K562 (cell line): ENCODE results near the gene ALDH18A1. TPM values are rescaled to one million over a fixed set of nuclear protein-coding genes. Genes with fewer than 3 reads are reported as not detected.

ENCODE experiments used
- CBFA2T3 ChIP-seq: fragments of 450-650 bp; IDR thresholded peaks from 2 replicates; pipeline ENCODE4 v1.6.1; 2017
- FOXA1 ChIP-seq: fragments of 450-650 bp; IDR thresholded peaks from 2 replicates; pipeline ENCODE4 v1.6.1; 2016; ENCODE audit warnings: mild to moderate bottlenecking, borderline replicate concordance
- GTF2E2 ChIP-seq: fragments of 200-800 bp; sonication (Bioruptor generic); IDR thresholded peaks from 2 replicates; pipeline ENCODE4 v1.6.1; 2016; ENCODE audit warnings: missing genetic modification characterization, missing compliant biosample characterization
- LCOR ChIP-seq: sonication (generic); formaldehyde crosslinking; IDR thresholded peaks from 2 replicates; pipeline ENCODE4 v1.8.0; 2022; ENCODE audit warnings: mild to moderate bottlenecking, missing genetic modification reagents
- MTA3 ChIP-seq: fragments of 450-650 bp; formaldehyde crosslinking; IDR thresholded peaks from 2 replicates; pipeline ENCODE4 v1.6.1; 2017; ENCODE audit warnings: mild to moderate bottlenecking, borderline replicate concordance
- NCOA1 ChIP-seq: fragments of 450-650 bp; IDR thresholded peaks from 2 replicates; pipeline ENCODE4 v1.6.1; 2016; ENCODE audit warnings: low read depth
- RCOR1 ChIP-seq, 2 experiments: IDR thresholded peaks; 2 replicates each; pipeline ENCODE4 v1.6.1; 2012; ENCODE audit warnings: low read depth in 2 of 2, low read length in 2 of 2, borderline replicate concordance in 1 of 2, improper control_type of control experiment in 1 of 2
- SMC3 ChIP-seq: conservative IDR thresholded peaks from 2 replicates; pipeline ENCODE4 v1.6.1; 2011; ENCODE audit warnings: low read depth, low read length, improper control_type of control experiment; ENCODE audit not compliant: insufficient read depth
- TCF3 ChIP-seq: sonication (generic); formaldehyde crosslinking; IDR thresholded peaks from 2 replicates; pipeline ENCODE4 v1.4.0; 2020; ENCODE audit warnings: mild to moderate bottlenecking, missing genetic modification reagents
- TSC22D4 ChIP-seq: fragments of 450-650 bp; IDR thresholded peaks from 2 replicates; pipeline ENCODE4 v1.6.1; 2016; ENCODE audit warnings: missing genetic modification characterization, missing biosample characterization, control low read depth
- ZNF75A ChIP-seq: fragments of 450-650 bp; formaldehyde crosslinking; IDR thresholded peaks from 2 replicates; pipeline ENCODE4 v1.4.0; 2020; ENCODE audit warnings: mild to moderate bottlenecking
- polyA plus RNA-seq, 8 experiments: library from polyadenylated mRNA; depleted of rRNA in 4 of 8; stranded (reverse) in 5 of 8; unstranded in 3 of 8; fragments of >200 nt; fragmentation: Nextera tagmentation in 2 of 8; fragmentation: Illumina TruSeq in 1 of 8; extraction: Ambion mirVana in 2 of 8; extraction: Trizol in 1 of 8; gene quantifications; 2 replicates each; pipeline versions ENCODE4 v1.2.1 to v1.2.3, GENCODE V29; 2011 to 2014; ENCODE audit warnings: inconsistent platforms in 1 of 8, missing spikeins in 1 of 8
- total RNA-seq, 7 experiments: library from RNA; depleted of rRNA in 6 of 7; stranded (reverse); fragments of >200 nt in 6 of 7; fragmentation: Illumina TruSeq in 2 of 7; extraction: Trizol in 2 of 7; gene quantifications; 2 replicates each; pipeline versions ENCODE4 v1.2.1 to v1.2.3, GENCODE V29; 2011 to 2021; ENCODE audit warnings: low replicate concordance in 1 of 7
- TF ChIP-seq, protein P1 (sequence below): sonication (generic); formaldehyde crosslinking; IDR thresholded peaks from 2 replicates; pipeline ENCODE4 v1.4.0; 2020; ENCODE audit warnings: mild to moderate bottlenecking, missing genetic modification reagents
- TF ChIP-seq, protein P2 (sequence below): fragments of 450-650 bp; formaldehyde crosslinking; IDR thresholded peaks from 2 replicates; pipeline ENCODE4 v1.4.0; 2020; ENCODE audit warnings: mild to moderate bottlenecking
- TF ChIP-seq, protein P3 (sequence below): IDR thresholded peaks from 2 replicates; pipeline ENCODE4 v1.6.1; 2011; ENCODE audit not compliant: insufficient read length; ENCODE audit errors: extremely low read depth
- TF ChIP-seq, protein P4 (sequence below): fragments of 450-650 bp; IDR thresholded peaks from 2 replicates; pipeline ENCODE4 v1.6.1; 2016; ENCODE audit warnings: mild to moderate bottlenecking
- TF ChIP-seq, protein P5 (sequence below): IDR thresholded peaks from 3 replicates; pipeline ENCODE4 v1.6.1; 2011; ENCODE audit warnings: borderline replicate concordance, mild to moderate bottlenecking, moderate library complexity; ENCODE audit not compliant: insufficient read length; ENCODE audit errors: extremely low read depth

ALDH18A1 gene
- total and polyA plus RNA-seq, 9 of the 15 experiments (the other 6 are each of a cell fraction or from before 2014, with no cell fraction given), result 12.0 to 83.3 (median 43.8) TPM

DNA sequence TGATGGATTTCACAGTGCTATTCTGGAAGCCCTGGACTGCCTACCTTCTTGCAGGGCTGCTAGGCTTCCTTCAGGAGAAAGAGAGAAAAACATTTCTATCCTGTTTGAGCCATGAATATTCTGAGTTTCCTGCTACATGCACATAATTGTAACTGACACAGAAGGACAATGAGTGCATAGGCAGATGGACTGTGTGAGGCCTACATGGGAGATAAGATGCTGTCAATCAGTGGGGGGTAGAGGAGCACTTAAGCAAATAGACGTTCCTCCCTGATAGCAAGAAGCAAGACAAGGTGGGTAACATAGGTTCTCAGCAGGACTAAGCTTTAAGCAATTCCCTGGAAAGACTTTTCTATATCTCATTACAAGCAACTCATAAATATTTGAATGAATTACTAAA lies 11.6 kb downstream of the ALDH18A1 start (continued):
- TF ChIP-seq, protein P1, sequence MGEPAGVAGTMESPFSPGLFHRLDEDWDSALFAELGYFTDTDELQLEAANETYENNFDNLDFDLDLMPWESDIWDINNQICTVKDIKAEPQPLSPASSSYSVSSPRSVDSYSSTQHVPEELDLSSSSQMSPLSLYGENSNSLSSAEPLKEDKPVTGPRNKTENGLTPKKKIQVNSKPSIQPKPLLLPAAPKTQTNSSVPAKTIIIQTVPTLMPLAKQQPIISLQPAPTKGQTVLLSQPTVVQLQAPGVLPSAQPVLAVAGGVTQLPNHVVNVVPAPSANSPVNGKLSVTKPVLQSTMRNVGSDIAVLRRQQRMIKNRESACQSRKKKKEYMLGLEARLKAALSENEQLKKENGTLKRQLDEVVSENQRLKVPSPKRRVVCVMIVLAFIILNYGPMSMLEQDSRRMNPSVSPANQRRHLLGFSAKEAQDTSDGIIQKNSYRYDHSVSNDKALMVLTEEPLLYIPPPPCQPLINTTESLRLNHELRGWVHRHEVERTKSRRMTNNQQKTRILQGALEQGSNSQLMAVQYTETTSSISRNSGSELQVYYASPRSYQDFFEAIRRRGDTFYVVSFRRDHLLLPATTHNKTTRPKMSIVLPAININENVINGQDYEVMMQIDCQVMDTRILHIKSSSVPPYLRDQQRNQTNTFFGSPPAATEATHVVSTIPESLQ, result no peak
- TF ChIP-seq, protein P2, sequence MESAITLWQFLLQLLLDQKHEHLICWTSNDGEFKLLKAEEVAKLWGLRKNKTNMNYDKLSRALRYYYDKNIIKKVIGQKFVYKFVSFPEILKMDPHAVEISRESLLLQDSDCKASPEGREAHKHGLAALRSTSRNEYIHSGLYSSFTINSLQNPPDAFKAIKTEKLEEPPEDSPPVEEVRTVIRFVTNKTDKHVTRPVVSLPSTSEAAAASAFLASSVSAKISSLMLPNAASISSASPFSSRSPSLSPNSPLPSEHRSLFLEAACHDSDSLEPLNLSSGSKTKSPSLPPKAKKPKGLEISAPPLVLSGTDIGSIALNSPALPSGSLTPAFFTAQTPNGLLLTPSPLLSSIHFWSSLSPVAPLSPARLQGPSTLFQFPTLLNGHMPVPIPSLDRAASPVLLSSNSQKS (CRISPR knock-in tag), result no peak
- no peak for TF ChIP-seq FOXA1
- 0 out of 4 replicates have a peak, but pooled peaks of 1 of the 2 experiments have one; percentile 20 for TF ChIP-seq RCOR1 (IDR thresholded peaks at IDR 0.05; ENCODE audit: borderline replicate concordance in 1 of 2, low read depth in 2 of 2, low read length in 2 of 2)
- TF ChIP-seq, protein P3, sequence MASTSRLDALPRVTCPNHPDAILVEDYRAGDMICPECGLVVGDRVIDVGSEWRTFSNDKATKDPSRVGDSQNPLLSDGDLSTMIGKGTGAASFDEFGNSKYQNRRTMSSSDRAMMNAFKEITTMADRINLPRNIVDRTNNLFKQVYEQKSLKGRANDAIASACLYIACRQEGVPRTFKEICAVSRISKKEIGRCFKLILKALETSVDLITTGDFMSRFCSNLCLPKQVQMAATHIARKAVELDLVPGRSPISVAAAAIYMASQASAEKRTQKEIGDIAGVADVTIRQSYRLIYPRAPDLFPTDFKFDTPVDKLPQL, result no peak
- TF ChIP-seq MTA3, result no peak
- peak; percentile 68 for TF ChIP-seq CBFA2T3
- TF ChIP-seq, protein P4, sequence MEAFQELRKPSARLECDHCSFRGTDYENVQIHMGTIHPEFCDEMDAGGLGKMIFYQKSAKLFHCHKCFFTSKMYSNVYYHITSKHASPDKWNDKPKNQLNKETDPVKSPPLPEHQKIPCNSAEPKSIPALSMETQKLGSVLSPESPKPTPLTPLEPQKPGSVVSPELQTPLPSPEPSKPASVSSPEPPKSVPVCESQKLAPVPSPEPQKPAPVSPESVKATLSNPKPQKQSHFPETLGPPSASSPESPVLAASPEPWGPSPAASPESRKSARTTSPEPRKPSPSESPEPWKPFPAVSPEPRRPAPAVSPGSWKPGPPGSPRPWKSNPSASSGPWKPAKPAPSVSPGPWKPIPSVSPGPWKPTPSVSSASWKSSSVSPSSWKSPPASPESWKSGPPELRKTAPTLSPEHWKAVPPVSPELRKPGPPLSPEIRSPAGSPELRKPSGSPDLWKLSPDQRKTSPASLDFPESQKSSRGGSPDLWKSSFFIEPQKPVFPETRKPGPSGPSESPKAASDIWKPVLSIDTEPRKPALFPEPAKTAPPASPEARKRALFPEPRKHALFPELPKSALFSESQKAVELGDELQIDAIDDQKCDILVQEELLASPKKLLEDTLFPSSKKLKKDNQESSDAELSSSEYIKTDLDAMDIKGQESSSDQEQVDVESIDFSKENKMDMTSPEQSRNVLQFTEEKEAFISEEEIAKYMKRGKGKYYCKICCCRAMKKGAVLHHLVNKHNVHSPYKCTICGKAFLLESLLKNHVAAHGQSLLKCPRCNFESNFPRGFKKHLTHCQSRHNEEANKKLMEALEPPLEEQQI, result no peak
- no peak for TF ChIP-seq GTF2E2 (tag)
- TF ChIP-seq, protein P5, sequence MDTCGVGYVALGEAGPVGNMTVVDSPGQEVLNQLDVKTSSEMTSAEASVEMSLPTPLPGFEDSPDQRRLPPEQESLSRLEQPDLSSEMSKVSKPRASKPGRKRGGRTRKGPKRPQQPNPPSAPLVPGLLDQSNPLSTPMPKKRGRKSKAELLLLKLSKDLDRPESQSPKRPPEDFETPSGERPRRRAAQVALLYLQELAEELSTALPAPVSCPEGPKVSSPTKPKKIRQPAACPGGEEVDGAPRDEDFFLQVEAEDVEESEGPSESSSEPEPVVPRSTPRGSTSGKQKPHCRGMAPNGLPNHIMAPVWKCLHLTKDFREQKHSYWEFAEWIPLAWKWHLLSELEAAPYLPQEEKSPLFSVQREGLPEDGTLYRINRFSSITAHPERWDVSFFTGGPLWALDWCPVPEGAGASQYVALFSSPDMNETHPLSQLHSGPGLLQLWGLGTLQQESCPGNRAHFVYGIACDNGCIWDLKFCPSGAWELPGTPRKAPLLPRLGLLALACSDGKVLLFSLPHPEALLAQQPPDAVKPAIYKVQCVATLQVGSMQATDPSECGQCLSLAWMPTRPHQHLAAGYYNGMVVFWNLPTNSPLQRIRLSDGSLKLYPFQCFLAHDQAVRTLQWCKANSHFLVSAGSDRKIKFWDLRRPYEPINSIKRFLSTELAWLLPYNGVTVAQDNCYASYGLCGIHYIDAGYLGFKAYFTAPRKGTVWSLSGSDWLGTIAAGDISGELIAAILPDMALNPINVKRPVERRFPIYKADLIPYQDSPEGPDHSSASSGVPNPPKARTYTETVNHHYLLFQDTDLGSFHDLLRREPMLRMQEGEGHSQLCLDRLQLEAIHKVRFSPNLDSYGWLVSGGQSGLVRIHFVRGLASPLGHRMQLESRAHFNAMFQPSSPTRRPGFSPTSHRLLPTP, result no peak
- no peak for TF ChIP-seq NCOA1
- TF ChIP-seq TSC22D4 (tag), result no peak
- peak; percentile 32; the same call in 1 of the 2 replicates for TF ChIP-seq TCF3 (CRISPR knock-in tag)
- no peak for TF ChIP-seq LCOR (CRISPR knock-in tag)
- TF ChIP-seq SMC3, result no peak
- TF ChIP-seq ZNF75A (CRISPR knock-in tag), result no peak
